Activated CD8-positive, alpha-beta memory T cell treated with anti-CD3 and anti-CD28 coated beads for 4 hours (primary cell): ENCODE results near the gene SAMD1.

Source experiments
- DNase-seq, 2 donors: peaks; one replicate each; pipeline ENCODE4 v3.0.0-alpha.2; 2020; ENCODE audit warnings: low read depth in 2 of 2

SAMD1 gene

DNA sequence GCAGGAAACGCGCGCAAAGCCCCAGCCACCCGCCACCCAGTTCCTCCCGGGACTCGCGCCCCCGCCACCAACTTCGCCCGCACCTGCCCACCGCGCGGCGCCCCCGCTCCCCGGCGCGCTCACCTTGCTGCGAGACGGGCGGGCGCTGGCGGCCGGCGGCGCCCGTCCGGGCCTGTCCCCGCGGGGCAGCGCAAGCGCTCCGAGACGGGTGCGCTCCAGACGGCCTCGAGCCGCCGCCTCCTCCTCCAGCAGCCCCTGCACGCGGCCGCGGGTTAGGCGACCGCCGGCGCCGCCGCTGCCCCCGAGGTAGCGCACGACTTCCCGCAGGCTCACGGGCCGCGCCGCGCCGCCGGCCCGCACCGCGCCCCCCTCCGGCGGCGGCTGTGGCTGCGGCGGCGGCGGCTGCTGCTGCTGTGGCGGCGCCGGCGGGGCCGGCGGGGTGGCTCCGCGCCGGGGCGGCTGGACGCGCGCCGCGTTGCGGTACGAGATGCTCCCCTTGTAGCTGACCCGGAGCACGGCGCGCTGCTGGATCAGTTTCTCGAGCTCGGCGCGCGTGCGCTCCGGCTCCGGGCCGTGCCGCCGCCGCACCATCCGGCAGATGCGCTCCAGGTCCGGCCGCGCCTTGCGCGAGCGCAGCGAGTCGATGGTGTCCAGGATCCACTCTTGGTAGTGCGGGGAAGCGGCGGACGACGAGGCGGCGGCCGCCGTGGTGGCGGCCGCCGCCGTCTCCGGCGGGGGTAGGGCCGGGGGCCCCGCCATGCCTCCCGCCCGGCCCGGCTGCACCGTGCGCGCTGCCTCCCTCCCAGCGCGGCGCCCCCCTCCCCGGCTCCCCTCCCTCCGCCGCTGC lies 666 bp downstream of the SAMD1 start:
- DNase-seq: no peak

DNA sequence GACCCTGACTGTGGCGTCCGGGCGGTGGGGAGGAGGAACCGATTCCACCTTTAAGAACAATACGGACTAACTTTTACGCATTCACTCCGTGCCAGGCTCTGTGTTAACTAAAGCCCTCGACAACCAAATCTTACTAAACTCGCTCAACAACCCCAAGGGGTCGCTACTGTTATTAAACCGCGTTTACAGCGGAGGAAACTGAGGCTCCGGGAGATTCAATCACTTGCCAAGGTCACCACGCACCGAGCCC lies 1.2 kb downstream of the SAMD1 start:
- DNase-seq: no peak

DNA sequence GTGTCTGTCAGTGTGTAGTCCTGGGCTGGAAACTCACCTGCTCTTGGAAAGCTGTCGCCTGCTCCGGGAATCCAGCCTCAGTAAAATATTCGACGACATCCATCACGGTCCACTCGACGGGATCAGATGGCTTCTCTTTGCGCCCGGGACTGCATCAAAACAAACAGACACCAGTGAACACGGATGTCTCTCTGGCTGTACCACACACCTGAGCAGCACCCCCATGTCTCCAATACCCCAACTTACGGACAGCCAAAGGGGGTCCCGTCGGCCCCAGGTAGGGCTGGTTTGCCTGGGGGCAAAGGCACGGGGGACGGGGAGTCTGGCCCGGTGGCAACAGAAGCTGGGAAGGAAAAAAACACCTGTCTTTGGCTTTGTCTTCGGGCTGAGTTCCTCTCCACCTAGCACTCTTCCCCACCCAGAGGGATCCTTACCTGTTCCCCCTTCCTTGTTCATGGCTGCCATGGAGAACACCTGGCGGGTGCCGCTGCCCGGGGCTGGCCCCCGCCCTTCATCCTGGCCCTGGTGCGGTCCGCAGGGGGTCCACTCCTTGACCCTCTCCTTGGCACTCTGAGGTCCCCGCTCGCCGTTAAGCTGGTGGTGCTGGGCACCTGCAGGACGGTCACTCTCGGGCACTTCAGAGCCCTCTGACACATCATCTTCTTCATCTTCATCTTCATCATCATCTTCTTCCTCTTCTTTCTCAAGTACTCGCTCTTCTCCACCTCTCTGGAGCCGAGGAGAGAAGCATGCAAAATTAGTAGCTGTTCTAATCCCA lies 1.7 kb downstream of the SAMD1 start:
- DNase-seq: no peak

DNA sequence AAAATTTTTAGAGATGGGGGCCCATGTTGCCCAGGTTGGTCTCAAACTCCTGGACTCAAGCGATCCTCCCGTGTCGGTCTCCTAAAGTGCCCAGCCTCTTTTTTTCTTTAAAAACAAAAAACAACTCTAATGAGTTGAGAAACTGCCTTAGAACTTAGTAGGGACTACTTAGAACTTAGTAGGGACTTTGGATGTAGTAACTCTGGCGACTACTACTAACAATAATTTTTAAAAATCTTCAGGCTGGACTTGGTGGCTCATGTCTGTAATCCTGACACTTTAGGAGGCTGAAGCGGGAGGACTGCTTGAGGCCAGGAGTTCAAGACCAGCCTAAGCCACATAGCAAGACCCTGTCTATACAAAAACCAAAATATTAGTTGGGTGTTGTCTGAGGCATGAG lies 4.5 kb downstream of the SAMD1 start:
- DNase-seq: no peak

DNA sequence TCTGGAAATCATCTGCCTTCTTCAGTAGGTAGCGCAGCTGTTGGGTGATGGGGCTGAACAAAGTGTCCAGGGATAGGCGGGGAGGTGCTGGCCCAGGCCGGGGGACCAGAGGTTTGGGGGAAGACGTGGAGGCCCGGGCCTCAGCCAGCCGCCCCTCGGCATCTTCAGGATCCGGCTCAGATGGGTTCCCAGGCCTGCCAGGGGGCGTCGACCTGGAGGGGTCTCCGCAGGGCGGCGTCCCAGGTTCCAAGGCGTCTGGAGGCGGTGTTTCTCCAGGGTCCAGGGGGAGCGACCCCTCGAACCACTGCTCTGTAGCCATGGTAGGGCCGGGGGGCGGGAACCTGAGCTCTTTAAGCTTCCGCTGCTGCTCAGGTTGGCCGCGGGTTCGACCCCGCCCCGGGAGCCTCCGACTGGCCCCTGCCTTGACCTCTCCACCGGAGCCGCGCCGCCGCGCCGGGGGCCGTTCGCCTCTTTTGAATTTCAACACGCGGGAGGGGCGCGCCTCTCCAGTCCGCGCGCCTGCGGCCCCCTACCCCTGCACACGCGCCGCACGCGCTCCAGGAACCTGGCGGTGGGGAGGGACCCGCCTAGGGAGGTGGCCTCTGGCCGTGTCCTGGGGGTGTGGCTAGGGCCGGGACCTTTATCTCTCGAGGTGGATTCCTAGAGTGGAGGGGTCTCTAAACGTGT lies 5.1 kb downstream of the SAMD1 start, which contains the start of gene C19orf67:
Gene C19orf67, minus strand, starts transcription at position 475 of the 687 bp plus-strand sequence. Its CDS starts 156 bp downstream, at position 319.
- DNase-seq: no peak

DNA sequence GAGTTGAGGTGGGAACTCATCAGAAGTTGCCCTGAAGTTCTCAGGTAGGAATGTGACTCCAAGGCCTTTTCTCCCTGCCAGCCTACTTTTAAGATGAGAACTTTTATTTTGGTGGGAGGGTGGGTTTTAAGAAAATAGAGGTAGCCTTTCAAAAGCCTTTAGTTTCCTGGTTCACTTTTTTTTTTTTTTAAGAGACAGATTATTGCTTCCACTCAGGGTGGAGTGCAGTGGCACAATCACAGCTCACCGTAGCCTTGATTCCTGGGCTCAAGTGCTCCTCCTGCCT lies 7.9 kb downstream of the SAMD1 start:
- no peak for DNase-seq

DNA sequence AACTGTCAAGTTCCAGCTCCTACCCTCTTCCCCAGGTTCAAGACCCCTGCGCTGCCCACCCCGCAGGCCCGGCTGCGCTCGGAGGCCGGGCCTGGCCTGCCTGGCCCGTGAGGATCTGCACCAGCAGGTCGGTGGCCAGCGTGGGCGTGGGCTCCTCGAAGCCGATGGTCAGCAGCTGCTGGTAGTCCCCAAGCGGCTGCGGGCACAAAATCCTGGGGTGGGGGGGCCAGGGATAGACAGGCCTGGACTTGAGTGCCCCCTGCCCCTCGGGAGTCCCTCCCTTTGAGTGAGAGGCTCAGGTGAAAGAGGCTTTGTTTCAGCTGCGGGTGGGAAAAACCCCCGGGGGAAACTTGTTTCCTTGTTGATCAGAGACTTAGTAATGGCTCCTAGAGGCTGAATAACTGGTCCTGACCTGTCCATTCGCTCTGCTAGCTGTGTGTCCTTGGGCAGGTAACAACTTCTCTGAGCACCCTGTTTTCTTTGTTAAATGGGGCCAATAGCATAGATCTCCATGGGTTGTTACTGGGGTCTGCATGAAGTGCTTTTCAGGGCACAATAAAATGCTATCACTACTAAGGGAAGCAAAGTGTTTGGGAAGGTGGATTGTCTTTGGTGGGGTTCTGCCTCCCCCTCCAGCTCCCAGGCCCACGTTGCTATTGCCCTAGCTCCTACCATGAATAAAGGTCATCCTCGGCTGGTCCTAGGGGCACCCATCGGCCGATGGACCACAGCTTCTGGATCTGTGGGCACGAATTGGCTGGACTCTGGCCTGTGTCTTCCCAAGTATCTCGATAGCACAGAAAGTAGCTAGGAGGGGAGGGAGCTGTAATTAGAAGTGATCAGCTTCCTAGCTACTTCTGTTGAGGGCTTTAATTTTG lies 8.5 kb downstream of the SAMD1 start:
- no peak for DNase-seq

DNA sequence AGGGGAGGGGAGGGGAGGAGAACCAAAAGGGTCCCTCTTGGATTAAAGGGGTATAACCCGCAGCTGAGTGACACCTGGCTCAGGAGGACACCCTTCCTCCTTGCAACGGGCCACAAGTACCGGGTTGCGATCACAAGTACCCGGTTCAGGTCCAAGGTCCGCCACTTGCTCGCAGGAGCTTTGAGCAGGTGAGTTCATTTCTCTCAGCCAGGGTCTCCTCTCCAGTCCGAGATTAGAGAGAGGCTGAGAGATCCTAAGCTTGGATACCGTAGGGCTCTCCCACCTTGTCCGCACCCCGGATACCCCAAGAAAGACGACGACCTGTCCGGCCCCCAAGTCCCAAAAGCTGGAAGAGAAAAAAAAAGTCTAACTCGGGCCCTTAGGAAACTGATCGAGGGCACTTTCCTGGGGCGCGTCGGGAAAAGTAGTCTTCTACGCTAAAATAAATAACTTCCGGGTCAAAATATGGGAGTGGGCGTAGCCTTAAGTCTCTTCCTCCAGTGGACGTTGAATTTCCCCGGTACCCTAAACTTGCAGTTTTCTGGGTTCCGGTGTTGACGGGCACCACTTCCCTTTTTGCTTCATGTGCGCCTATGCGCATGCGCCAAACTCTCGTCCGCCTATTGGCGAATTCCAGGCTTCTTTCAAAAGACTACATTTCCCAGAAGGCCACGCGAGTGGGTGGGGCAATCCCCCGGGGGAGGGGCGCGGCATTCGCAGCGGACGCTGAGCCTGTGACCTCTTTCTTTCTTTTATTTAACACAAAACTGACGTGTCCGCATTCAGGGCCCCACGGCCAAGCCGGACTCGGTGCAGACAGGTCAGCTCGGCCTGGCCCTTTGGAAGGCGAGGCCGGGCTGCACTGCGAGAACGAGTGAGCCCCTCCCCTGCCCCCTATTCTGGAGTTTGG lies 9.4 kb downstream of the SAMD1 start:
- DNase-seq: peak; percentile 99

DNA sequence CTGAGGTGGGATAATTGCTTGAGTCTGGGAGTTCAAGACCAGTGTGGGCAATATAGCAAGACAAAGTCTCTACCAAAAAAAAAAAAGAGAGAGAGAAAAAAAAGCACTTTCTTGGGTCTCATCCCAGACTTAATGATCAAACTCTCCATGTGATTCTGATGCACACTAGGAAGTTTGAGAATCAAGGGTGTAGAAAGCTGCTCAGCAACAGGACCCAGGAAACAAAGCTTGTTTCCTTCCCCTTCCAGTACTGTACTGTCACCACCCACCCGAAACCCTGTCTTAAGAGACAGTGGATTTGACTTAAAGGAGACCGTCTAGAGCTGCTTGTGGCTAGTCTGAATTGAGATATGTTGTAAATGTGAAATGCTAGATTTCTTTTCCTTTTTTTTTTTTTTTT lies 12.1 kb downstream of the SAMD1 start:
- no peak for DNase-seq

DNA sequence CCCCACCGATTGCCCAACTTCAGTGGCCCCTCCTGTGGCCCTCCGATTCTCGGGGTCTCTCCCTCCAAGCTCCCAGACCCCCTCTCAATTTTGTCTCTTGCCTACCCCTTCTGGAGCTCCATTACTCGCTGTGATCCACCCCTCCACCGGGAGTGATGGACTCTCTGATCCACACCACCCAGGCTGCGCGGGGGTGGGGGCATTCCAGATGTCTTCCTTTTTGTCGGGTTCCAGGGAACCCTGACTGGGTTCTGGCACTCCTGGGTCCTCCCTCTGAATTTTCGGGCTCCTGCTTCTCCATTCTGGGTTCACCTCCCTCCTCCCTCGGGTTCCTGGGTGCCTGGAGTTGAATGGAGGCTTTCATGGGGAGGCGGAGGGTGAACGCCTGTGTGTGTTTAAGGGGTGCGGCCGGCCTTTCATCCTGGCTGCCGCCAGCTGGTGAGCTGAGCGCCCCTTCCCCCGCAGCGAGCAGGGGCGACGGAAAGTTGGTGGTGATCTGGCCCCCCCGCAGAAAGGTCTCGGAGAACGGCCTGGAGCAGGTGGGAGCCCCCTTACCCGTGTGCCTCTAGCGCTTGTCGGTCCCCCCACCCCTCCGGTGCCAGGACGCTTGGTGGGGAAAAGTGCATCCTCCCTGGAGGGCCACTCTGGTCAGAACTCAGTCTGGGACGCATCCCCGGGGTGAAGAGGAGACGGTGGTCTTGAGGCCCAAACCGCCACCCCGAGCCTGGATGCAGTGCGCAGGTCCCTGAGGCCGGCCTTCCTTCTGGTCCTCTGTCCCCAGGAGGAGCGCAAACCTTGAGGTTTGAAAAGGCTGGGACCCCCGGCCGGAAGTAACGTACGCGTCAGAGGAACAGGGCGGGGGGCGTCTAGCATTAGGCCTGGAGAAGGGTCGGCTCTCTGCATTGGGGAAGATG lies 16.4 kb downstream of the SAMD1 start:
- no peak for DNase-seq

DNA sequence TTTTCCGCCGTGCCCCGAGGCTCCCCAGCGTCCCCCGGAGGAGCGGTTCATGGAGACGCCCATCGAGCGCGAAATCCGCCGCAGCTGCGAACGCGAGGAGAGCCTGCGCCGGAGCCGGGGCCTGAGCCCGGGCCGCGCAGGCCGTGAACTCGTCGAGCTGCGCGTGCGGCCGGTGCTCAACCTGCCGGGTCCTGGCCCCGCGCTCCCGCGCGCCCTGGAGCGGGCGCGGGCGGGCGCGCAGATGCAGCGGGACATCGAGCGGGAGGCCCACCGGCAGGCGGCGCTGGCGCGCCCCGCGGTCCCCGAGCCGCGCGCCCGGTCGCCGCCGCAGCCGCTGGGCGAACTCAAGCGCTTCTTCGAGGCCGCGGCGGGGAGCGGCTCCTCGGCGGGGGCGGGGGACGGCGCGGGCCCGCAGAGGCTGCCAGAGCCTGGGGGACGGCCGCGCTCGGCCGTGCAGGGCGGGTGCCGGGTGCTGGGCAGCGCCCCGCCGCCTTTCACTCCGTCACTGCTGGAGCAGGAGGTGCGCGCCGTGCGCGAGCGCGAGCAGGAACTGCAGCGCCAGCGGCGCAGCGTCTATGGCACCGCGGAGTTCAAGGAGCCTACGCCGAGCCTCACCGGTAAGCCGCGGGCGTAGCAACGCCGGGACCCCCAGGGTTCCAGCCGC lies 17.2 kb downstream of the SAMD1 start:
- DNase-seq: peak in 1 of 2 donors; percentile 36

DNA sequence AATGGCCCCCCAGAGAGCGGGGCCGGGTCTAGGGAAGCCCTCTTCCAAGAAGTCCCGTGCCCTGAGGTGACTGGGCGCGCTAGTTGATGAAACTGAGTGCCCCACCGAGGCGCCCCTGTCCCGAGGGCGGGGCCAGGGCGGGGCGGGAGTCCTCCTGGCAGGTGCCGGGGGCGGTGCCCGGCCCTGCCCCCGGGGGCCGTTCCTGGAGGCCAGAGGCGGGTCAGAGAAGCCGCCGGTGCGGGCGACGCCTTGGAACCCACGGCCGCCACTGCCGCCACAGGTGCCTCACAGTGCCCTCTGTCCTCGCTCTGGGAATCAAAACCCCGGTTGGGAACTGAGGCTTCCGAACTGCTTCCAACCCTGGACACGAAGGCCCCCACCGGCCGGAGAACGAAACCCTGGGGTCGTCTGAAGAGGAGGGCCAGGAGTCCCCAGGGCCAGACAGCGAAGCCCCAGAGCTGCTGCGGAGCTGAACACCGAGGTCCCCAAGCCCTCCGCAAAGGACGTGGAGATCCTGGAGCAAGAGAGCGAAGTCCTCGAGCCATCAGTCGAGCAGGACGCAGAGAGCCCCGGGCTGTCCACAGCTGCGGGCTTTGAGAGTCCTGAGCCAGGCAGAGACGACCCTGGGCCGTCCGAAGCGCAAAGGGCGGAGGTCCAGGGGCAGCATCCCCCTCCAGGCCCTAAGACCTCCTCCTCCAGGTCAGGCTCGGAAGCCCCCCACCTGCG lies 17.9 kb downstream of the SAMD1 start, which contains the start of gene MISP3:
Gene MISP3, plus strand, starts transcription at position 252 of the 726 bp plus-strand sequence. CDS start 524 bp downstream, outside the sequence.
- DNase-seq: no peak

DNA sequence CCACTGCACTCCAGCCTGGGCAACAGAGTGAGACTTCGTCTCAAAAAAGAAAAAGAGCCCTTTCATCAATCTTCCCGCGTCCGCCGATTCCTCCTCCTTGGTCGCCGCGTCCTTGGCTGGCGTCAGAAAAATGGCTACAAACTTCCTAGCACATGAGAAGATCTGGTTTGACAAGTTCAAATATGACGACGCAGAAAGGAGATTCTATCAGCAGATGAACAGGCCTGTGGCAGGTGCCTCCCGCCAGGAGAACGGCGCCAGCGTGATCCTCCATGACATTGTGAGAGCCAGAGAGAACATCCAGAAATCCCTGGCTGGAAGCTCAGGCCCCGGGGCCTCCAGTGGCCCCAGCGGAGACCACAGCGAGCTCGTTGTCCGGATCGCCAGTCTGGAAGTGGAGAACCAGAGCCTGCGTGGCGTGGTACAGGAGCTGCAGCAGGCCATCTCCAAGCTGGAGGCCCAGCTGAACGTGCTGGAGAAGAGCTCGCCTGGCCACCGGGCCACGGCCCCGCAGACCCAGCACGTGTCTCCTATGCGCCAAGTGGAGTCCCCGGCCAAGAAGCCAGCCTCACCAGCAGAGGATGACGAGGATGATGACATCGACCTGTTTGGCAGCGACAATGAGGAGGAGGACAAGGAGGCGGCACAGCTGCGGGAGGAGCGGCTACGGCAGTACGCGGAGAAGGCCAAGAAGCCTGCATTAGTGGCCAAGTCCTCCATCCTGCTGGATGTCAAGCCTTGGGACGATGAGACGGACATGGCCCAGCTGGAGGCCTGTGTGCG lies 20.1 kb downstream of the SAMD1 start:
- DNase-seq: no peak

DNA sequence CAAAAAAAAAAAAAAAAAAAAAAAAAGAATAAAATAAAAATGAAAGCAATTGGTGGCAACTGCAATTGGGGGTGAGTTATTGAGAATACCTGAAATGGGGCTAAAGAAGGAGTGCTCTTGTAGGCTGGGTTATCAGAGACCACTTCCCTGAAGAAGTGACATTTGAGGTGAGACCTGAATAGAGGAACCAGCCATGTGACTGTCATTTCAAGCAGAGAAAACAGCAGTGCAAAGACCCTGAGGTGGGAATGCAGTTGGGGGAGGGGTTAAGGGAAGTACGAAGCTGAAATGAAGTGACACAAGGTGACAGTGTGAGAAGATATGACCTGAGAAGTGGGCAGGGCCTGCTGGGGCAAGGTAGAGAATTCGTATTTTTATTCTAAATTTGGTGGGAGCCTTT lies 24.4 kb downstream of the SAMD1 start:
- DNase-seq: no peak

DNA sequence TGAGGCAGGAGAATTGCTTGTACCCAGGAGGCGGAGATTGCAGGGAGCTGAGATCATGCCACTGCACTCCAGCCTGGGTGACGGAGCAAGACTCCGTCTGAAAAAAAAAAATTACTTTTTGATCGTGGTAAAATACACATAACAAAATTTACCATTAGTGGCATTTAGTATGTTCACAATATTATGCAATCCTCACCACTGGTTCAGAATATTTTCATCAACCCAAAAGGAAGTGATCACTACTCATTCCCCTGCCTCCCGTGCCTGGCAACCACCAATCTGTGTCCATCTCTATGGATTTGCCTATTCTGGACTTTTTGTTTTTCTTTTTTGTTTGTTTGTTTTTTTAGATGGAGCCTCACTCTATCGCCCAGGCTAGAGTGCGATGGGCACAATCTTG lies 27.4 kb downstream of the SAMD1 start:
- no peak for DNase-seq

DNA sequence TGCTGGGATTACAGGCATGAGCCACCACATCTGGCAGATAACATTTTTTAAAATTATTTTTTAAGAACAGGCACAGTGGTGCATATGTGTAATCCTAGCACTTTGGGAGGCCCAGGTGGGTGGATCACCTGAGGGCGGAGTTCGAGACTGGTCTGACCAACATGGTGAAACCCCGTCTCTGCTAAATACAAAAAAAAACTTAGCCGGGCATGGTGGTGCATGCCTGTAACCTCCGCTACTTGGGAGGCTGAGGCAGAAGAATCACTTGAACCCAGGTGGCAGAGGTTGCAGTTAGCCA lies 28.0 kb downstream of the SAMD1 start:
- no peak for DNase-seq

DNA sequence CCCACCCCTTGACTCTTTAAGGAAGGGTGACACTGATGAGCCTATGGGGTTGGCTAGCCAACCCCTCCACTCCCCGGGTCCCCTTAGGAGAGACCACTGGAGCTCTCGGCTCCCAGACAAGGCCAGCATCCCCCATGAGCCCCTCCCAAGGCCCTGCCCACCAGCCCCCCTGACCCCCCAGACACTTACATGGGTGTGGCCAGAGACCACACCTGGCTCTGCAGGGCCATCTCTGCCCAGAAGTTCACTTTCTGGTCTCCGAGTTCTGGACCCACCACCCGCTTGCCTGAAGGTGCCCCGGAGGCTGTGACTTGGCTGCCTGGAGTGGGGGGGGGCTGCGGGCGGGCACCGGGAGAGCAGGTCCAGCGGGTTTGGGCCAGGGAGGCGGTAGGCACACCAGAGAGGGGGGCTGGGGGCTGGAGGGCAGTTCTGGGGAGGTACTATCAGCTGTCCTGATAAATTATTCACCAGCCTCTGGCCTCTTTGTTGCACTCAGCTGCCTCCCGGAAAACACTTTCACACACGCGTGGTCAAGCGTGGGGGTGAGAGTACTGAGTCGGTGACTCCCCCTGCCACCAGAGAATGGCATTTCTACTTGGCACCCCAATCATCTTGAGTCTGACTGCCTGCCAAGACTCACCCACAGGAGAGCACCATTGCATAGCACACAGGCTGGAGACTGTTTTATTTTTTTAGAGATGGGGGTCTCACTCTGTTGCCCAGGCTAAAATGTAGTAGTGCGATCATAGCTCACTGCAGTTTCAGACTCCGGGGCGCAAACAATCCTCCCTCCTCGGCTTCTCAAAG lies 28.6 kb downstream of the SAMD1 start, which contains the start of gene PALM3:
Gene PALM3, minus strand, starts transcription at position 326 of the 807 bp plus-strand sequence. Its CDS starts 96 bp downstream, at position 230.
- DNase-seq: no peak
